Left ventricle myocardium inferior (tissue), 1 donor: Measurements from ENCODE around the gene P2RY6. TPM values are rescaled to one million over a fixed set of nuclear protein-coding genes. Genes with fewer than 3 reads are reported as not detected.

Experiments
- DNase-seq: peaks from one replicate; pipeline ENCODE4 v3.0.0-alpha.2; 2020
- H3K27ac ChIP-seq: fragments of 200-600 bp; replicated peaks from 2 replicates; pipeline ENCODE4 v1.8.0; 2021
- H3K27me3 ChIP-seq: fragments of 200-600 bp; 2 replicates; pipeline ENCODE4 v1.8.0; 2021; ENCODE audit warnings: low read depth
- H3K36me3 ChIP-seq: fragments of 200-600 bp; 2 replicates; pipeline ENCODE4 v1.8.0; 2021
- H3K4me1 ChIP-seq: fragments of 200-600 bp; 2 replicates; pipeline ENCODE4 v1.8.0; 2021
- H3K4me3 ChIP-seq: fragments of 200-600 bp; 2 replicates; pipeline ENCODE4 v1.8.0; 2021; ENCODE audit warnings: mild to moderate bottlenecking, moderate library complexity
- H3K9me3 ChIP-seq: fragments of 200-600 bp; replicated peaks from 2 replicates; pipeline ENCODE4 v1.8.0; 2021
- CTCF ChIP-seq: fragments of 200-600 bp; IDR thresholded peaks from 2 replicates; pipeline ENCODE4 v1.8.0; 2021; ENCODE audit warnings: antibody characterized with exemption, mild to moderate bottlenecking, borderline replicate concordance
- intact Hi-C: fragments of 100-400 bp; cut with micrococcal nuclease; formaldehyde crosslinking; loops from one replicate; pipeline ENCODE4 v1.11.0; 2022
- total RNA-seq: library from RNA; stranded (reverse); fragmentation: NEBNext Ultra II Directional; extraction: Animal tissue kit (Norgen Biotek cat#: 25700); gene quantifications from one replicate; pipeline ENCODE4 v1.2.1, GENCODE V29; 2021
- donor health status: DM: no; HTN: yes; CAD: no; lungs with severe emphysema.

Gene P2RY6
- total RNA-seq, 1 donor from 2014 or later = 2.2 TPM

- intact Hi-C loops = no loop called here
Measured at GRCh38 chr11:73226297-73227006, 45.7 kb upstream of the P2RY6 start.

GRCh38 chr11:73227571-73228211 lies 44.4 kb upstream of the P2RY6 start:
- Histone ChIP-seq H3K27ac (no peak overlapping the region), H3K4me1 (peaks cover 38% of the 10 kb centered on the region), H3K27me3 (no peaks in the 10 kb centered on the region), H3K9me3 (no peaks in the 10 kb centered on the region), H3K36me3 (no peaks in the 10 kb centered on the region), H3K4me3 (no peak overlapping the region)
- DNase-seq = no peak
- intact Hi-C loops = no loop called here
- no peak for TF ChIP-seq CTCF

More at GRCh38 chr11:73226297-73227006, 45.7 kb upstream of the P2RY6 start:
- no peak overlapping the region for H3K27ac ChIP-seq
- TF ChIP-seq CTCF = no peak
- no peaks in the 10 kb centered on the region for H3K27me3 ChIP-seq
- H3K36me3 ChIP-seq = no peaks in the 10 kb centered on the region
- no peak overlapping the region for H3K4me3 ChIP-seq
- peaks cover 37% of the 10 kb centered on the region for H3K4me1 ChIP-seq
- DNase-seq = no peak
- H3K9me3 ChIP-seq = no peaks in the 10 kb centered on the region

- H3K9me3 ChIP-seq = no peaks in the 10 kb centered on the region
- peaks cover 46% of the 10 kb centered on the region for H3K4me1 ChIP-seq
- H3K4me3 ChIP-seq = no peak overlapping the region
- no peaks in the 10 kb centered on the region for H3K36me3 ChIP-seq
- H3K27ac ChIP-seq = no peak overlapping the region
- DNase-seq = no peak
- H3K27me3 ChIP-seq = no peaks in the 10 kb centered on the region
- no peak for TF ChIP-seq CTCF
- intact Hi-C loops = no loop called here
Measured at GRCh38 chr11:73228268-73229134, 43.6 kb upstream of the P2RY6 start.

GRCh38 chr11:73229321-73229895 lies 42.7 kb upstream of the P2RY6 start:
- Histone ChIP-seq H3K27me3 (no peaks in the 10 kb centered on the region), H3K9me3 (no peaks in the 10 kb centered on the region), H3K4me1 (peaks cover 54% of the 10 kb centered on the region), H3K4me3 (no peak overlapping the region), H3K27ac (peak overlapping the region; percentile 74), H3K36me3 (peaks cover 3% of the 10 kb centered on the region)
- TF ChIP-seq CTCF = no peak
- peak; percentile 52 for DNase-seq
- intact Hi-C loops = no loop called here
